Activated naive CD4-positive, alpha-beta T cell treated with anti-CD3 and anti-CD28 coated beads, Interleukin-2, amount 50 U/mL, for 16 hours (primary cell): Measurements from ENCODE around the gene ANKRD16.
"Not testable (repeated sequence)": the region's sequence is repeated elsewhere in the genome, so short reads cannot be mapped to it uniquely, and the experiment has no call there.

Source experiments
- DNase-seq: peaks from one replicate; pipeline ENCODE4 v3.0.0-alpha.2; 2020

Gene ANKRD16

DNA sequence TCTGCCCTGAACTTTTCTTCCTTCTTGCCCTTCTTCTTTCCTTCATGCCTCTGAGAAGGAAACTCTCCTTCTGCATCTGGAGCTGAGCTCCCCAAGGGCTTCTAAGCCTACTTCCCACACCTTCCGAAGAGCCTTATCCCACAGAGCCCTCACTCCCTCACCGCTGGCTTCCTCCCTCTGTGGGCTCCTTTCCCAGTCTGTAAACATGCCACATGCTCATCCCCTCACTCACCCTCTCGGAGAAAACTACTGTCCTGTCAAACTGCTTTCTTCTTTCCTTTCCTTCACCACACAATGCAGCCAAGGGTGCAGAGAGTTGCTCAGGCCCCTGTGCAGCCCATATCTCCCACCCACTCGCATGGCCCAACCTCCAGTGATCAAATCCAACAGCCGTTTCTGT is 18.1 kb downstream of the ANKRD16 start:
- DNase-seq, result no peak

DNA sequence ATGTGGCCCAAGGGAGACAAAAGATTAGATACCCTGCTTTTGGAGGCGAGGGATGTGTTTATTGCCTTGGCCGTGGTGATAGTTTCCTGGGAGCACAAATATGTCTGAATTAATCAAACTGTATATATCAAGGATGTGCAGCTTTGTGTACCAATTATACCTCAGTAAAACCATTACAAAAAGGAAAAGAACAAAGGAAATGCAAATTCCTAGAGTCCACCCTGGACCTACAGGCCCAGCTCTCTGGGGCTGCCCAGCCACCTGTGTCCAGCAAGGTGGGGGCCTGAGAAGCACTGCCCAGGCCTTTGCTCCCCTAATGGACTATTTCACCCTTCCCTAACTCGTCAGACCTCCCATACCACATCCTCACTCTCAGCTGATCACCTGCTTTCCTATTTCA is 20.5 kb downstream of the ANKRD16 start:
- no peak for DNase-seq

DNA sequence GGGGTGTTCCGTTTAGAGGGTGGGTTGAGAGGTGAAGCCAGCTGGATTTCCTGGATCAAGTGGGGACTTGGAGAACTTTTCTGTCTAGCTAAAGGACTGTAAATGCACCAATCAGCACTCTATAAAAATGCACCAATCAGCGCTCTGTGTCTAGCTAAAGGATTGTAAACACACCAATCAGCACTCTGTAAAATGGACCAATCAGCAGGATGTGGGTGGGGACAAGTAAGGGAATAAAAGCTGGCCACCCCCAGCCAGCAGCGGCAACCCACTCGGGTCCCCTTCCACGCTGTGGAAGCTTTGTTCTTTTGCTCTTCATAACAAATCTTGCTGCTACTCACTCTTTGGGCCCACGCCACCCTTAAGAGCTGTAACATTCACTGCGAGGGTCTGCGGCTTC is 21.3 kb downstream of the ANKRD16 start:
- not testable (repeated sequence) for DNase-seq

- DNase-seq, result not testable (repeated sequence)
These were observed 22.5 kb downstream of the ANKRD16 start for GRCh38 chr10:5867091-5867615.

GRCh38 chr10:5866451-5867081 is 23.1 kb downstream of the ANKRD16 start:
- DNase-seq, result not testable (repeated sequence)

- DNase-seq, result not testable (repeated sequence)
These were observed 26.6 kb downstream of the ANKRD16 start for GRCh38 chr10:5862981-5863685.

DNA sequence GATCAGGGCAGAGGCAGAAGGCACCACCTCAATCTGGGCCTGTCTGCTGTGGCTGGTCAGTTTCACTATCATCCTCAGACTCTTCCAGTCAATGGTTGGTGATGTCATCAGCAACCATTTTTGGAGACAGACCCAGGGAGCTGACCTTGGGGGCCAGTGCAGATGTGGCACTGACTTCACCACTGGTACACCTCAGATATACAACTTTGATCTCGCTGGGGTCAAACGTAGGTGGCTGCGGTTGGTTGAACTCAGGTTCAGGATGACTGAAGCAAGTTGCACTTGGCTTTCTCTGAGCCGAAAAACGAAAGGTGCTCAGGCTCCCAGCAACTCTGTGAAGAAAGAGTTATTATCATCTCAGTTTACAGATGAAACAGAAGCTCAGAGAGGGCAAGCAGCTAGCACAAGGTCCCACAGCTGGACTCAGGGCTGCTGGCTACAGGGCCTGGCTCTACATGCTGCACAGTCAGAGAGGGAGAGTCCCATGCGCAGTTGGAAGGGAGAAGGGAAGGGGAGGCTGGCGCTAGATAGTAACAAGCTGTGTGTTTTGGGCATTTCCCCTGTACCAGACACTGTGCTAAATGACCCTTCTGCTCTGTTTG is 27.2 kb downstream of the ANKRD16 start:
- no peak for DNase-seq

DNA sequence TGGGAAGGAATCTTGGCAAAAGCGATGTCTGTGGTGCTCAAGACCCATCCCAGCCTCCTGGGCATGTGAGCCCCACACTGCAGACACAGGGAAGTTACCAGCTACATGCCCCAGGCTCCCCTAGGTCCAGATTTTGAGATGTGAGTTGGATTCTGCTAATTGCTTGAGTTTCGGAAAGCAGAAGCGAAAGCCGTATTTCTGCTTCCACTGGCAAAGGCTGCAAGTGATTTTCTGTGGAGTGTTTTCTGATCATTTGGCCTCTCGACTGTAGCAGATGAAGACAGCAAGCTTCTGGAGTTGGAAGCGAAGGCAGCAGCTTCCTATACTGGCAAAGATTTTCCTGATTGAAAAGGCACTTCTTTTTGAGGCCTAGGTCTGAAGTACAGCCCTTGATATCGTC is 29.6 kb downstream of the ANKRD16 start:
- no peak for DNase-seq

- no peak for DNase-seq
These were observed 30.9 kb downstream of the ANKRD16 start for GRCh38 chr10:5858811-5859210.

DNA sequence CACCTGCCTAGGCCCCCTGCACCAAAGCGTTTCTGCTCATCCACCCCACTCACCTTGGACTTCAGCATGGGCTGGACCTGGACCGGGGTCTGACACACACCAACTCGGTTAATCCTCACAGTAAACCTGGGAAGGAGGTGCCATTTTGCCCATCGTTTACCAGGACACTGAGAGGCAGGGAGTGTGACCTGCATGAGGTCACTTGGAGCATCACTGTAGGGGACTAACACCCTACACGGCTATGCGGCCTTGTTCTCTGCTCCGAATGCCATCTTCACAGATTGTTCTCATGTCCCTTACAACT is 33.0 kb downstream of the ANKRD16 start:
- no peak for DNase-seq

DNA sequence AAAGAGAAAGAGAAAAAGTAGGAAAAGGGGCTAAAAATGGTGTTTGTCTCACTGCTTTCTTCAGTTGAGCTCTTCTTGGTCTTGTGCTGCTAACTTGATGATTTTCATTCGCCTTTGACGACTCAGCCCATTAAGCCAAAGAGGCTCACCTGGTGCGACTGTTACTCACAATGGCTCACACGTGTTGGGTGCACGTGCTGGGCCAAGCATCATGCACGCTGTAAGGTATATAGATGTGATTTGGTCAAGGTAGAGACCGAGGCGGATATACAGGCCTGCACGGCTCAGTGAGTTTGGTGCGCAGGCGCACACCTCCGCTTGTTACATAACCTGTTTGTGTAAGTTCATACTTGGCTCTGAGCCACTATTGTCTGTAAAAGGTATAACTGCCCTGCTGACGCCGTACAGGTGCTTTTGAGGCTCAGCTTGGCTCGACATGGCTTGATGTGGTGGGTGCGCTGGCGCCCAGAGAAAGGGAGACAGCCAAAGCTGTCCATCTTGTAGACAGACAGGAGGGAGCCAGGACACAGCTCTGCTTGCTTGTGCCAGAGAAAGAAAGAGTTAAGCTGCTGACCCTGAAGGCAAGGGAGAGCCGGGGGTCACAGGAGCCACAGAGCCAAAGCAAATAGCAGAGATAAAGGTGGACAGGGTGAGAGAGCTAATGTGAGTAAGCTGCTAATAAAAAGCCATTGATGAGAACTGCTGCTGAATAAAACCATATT is 33.6 kb downstream of the ANKRD16 start:
- no peak for DNase-seq

DNA sequence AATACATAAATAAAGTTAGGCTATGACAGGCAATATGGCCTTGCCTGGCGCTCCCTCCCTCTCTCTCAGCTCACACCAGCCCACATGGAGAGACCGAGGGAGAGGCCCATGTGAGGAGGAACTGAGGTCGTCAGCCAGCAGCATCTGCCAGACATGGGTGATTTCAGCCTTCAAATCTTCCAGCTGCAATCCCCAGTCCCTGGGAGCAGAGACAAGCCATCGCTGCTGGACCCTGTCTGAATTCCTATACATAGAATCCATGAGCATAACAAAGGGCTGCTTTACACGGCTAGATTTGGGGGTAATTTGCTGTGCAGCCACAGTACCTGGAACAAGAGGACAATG is 35.6 kb downstream of the ANKRD16 start:
- DNase-seq, result no peak

DNA sequence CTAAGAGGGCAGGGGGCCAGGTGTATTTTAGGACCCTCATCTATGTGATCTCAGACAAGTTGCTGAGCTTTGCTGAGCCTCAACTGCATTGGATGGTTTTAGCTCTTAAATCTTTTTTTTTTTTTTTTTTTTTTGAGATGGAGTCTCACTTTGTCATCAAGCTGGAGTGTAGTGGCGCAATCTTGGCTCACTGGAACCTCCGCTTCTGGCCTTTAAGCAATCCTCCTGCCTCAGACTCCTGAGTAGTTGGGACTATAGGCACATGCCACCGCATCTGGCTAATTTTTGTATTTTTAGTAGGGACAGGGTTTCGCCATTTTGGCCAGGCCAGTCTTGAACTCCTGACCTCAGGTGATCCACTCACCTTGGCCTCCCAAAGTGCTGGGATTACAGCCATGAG is 43.0 kb downstream of the ANKRD16 start:
- not testable (repeated sequence) for DNase-seq

GRCh38 chr10:5844345-5845055 is 45.2 kb downstream of the ANKRD16 start:
- no peak for DNase-seq

GRCh38 chr10:5843686-5844344 is 45.9 kb downstream of the ANKRD16 start:
- DNase-seq, result no peak

DNA sequence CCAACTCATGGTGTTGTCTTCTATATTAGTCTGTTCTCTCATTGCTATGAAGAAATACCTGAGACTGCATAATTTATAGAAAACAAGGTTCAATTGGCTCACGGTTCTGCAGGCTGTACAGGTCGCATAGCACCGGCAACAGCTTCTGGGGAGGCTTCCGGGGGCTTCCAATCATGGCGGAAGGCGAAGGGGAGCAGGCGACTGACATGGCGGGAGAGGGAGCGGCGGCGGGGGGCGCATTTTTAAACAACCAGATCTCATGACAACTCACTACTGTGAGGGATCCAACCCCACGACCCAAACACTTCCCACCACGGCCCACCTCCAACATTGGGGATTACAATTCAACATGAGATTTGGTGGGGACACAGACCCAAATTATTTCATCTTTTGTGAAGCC is 47.7 kb downstream of the ANKRD16 start:
- DNase-seq, result no peak

DNA sequence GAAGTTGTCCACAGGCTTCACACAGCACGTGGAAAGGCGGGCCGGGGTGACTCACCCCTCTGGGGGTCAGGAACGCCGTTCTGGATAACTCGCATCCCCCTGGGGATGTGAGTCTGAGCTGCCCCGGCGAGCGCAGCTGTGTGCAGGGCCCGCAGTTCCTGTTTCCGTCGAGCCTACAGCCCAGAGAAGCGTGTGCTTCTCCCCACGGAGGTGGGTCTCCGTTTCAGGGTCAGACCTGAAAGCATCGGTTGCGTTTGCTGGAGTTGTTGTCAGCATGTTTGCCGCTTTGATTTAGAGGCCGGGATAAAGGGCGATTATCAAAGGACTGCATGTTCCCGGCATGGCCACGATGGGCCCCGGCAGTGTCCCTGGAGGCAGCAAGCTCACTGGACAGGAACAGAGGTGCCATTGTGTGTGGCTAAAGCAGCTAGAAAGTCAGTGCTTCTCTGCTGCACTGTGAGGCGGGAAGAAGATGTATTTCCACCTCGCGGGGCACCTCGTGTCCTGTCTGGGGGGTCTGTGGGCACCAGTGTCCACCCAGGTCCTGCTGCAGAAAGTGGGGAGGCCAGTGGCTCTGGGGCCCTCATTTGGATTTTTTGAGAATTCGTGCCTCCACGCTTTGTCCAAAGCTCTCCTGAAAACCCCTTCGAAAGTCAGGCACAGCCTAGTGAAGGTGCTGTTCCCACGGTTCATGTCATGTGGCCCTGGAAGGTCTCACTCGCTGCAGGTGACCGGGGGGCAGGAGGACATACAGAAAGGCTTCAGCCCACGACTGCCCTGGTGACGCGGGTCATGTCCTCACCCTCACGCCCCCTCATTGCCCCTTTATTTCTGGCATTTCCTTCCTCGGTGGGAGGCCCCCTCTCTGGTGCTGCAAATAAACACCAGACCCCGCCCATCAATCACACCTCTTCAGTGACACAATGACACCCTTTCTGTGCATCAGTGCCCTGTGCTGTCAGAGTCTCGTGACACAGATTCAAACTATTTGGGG is 49.1 kb downstream of the ANKRD16 start:
- DNase-seq, result no peak

DNA sequence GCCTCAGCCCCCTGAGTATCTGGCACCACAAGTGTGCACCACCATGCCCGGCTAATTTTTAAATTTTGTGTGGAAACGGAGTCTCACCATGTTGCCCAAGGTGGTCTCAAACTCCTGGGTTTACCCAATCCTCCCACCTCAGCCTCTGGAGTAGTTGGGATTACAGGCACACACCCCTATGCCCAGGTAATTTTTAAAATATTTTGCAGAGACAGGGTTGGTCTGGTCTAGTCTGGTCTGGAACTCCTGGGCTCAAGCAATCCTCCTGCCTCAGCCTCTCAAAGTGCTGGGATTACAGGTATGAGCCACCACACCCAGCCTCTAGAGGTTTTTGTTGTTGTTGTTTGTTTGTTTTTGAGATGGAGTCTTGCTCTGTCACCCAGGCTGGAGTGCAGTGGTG is 53.5 kb downstream of the ANKRD16 start:
- DNase-seq, result not testable (repeated sequence)

- no peak for DNase-seq
These were observed 54.1 kb downstream of the ANKRD16 start for GRCh38 chr10:5835446-5836095.

GRCh38 chr10:5833814-5834213 is 55.9 kb downstream of the ANKRD16 start:
- no peak for DNase-seq

GRCh38 chr10:5832946-5833345 is 56.7 kb downstream of the ANKRD16 start:
- DNase-seq, result no peak
